PC-9 (cell line): ENCODE results near the gene AADAC.
"Not testable (repeated sequence)": the region's sequence is repeated elsewhere in the genome, so short reads cannot be mapped to it uniquely, and the experiment has no call there.

ENCODE experiments used
- CTCF ChIP-seq: fragments of 200-600 bp; sonication (generic); conservative IDR thresholded peaks from 2 replicates; pipeline ENCODE4 v1.6.1; 2017; ENCODE audit warnings: mixed run types, antibody characterized with exemption, mild to moderate bottlenecking, moderate library complexity
- EZH2 ChIP-seq: fragments of 200-600 bp; sonication (generic); IDR thresholded peaks from 2 replicates; pipeline ENCODE4 v1.8.0; 2017; ENCODE audit warnings: antibody characterized with exemption, low read depth

- not testable (repeated sequence) for TF ChIP-seq CTCF, EZH2
Observed at GRCh38 chr3:151764699-151765098, 49.2 kb upstream of the AADAC start.
